HEK293T (cell line): ENCODE measurements around the gene AIDA.
"Not testable (repeated sequence)": the region's sequence is repeated elsewhere in the genome, so short reads cannot be mapped to it uniquely, and the experiment has no call there.

Experiments
- CTCF ChIA-PET: fragments of 350-600 bp; formaldehyde crosslinking; extraction: SDS; loops from one replicate; lab custom pipeline; 2021; ENCODE audit warnings: antibody characterized with exemption, inconsistent platforms; lab: Yijun Ruan, JAX
- POLR2A ChIA-PET: fragments of 350-600 bp; formaldehyde crosslinking; extraction: SDS; loops from one replicate; lab custom pipeline; 2020; ENCODE audit warnings: antibody characterized with exemption, inconsistent platforms; lab: Yijun Ruan, JAX
- DNase-seq: peaks from one replicate; pipeline ENCODE4 v3.0.0; 2012; ENCODE audit warnings: mixed read lengths; ENCODE audit errors: extremely low spot score
- ARNT ChIP-seq: fragments of 450-650 bp; IDR thresholded peaks from 2 replicates; pipeline ENCODE4 v1.6.1; 2017; ENCODE audit warnings: mild to moderate bottlenecking
- BHLHE40 ChIP-seq: fragments of 450-650 bp; IDR thresholded peaks from 2 replicates; pipeline ENCODE4 v1.6.1; 2016; ENCODE audit warnings: mild to moderate bottlenecking, moderate library complexity, borderline replicate concordance
- CTBP1 ChIP-seq: fragments of 450-650 bp; IDR thresholded peaks from 2 replicates; pipeline ENCODE4 v1.6.1; 2016; ENCODE audit warnings: borderline replicate concordance
- ELF4 ChIP-seq: fragments of 450-650 bp; IDR thresholded peaks from 2 replicates; pipeline ENCODE4 v1.6.1; 2017; ENCODE audit warnings: antibody characterized with exemption
- FOXA1 ChIP-seq: fragments of 450-650 bp; IDR thresholded peaks from 2 replicates; pipeline ENCODE4 v1.6.1; 2016; ENCODE audit warnings: mild to moderate bottlenecking
- FOXK2 ChIP-seq: fragments of 450-650 bp; IDR thresholded peaks from 2 replicates; pipeline ENCODE4 v1.6.1; 2016; ENCODE audit warnings: mild to moderate bottlenecking
- FOXM1 ChIP-seq: fragments of 450-650 bp; IDR thresholded peaks from 2 replicates; pipeline ENCODE4 v1.6.1; 2017; ENCODE audit warnings: mild to moderate bottlenecking, borderline replicate concordance
- HDGF ChIP-seq: fragments of 450-650 bp; IDR thresholded peaks from 2 replicates; pipeline ENCODE4 v1.6.1; 2017; ENCODE audit warnings: antibody characterized with exemption, borderline replicate concordance
- L3MBTL2 ChIP-seq: fragments of 450-650 bp; conservative IDR thresholded peaks from 2 replicates; pipeline ENCODE4 v1.6.1; 2016; ENCODE audit warnings: mild to moderate bottlenecking
- LEF1 ChIP-seq: fragments of 450-650 bp; IDR thresholded peaks from 2 replicates; pipeline ENCODE4 v1.6.1; 2017; ENCODE audit warnings: mild to moderate bottlenecking, borderline replicate concordance
- NFRKB ChIP-seq: fragments of 450-650 bp; IDR thresholded peaks from 2 replicates; pipeline ENCODE4 v1.6.1; 2016; ENCODE audit warnings: mild to moderate bottlenecking, moderate library complexity
- PKNOX1 ChIP-seq: fragments of 450-650 bp; IDR thresholded peaks from 2 replicates; pipeline ENCODE4 v1.6.1; 2016
- SP1 ChIP-seq: fragments of 450-650 bp; IDR thresholded peaks from 2 replicates; pipeline ENCODE4 v1.6.1; 2017
- SUZ12 ChIP-seq: fragments of 450-650 bp; IDR thresholded peaks from 2 replicates; pipeline ENCODE4 v1.6.1; 2016; ENCODE audit warnings: mild to moderate bottlenecking
- TARDBP ChIP-seq: fragments of 450-650 bp; IDR thresholded peaks from 2 replicates; pipeline ENCODE4 v1.6.1; 2016
- ZNF384 ChIP-seq: fragments of 450-650 bp; IDR thresholded peaks from 2 replicates; pipeline ENCODE4 v1.6.1; 2016

AIDA gene

GRCh38 chr1:222680080-222680479 lies 32.2 kb downstream of the AIDA start:
- ChIA-PET POLR2A (no interaction called here), CTCF (interaction anchor here (1.5 kb wide), 1 partner anchor 444 kb away, joined by 4 read pairs; no protein-coding TSS in a partner anchor)
- TF ChIP-seq FOXA1 (no peak), BHLHE40 (no peak), SUZ12 (no peak), HDGF (no peak), SP1 (no peak), ARNT (no peak), ZNF384 (no peak), CTBP1 (no peak), ELF4 (no peak), FOXK2 (no peak), PKNOX1 (no peak), FOXM1 (no peak)
- no peak for DNase-seq

GRCh38 chr1:222670110-222670509 lies 42.2 kb downstream of the AIDA start:
- DNase-seq: no peak
- POLR2A ChIA-PET: interaction anchor here (0.7 to 1.3 kb wide), 2 partner anchors 12 to 43 kb away, joined by 3 read pairs; no protein-coding TSS in a partner anchor
- TF ChIP-seq SP1: no peak
- no peak for TF ChIP-seq FOXK2
- TF ChIP-seq L3MBTL2: no peak
- no peak for TF ChIP-seq TARDBP
- TF ChIP-seq BHLHE40: no peak
- TF ChIP-seq PKNOX1: no peak
- no peak for TF ChIP-seq LEF1
- no peak for TF ChIP-seq NFRKB
- TF ChIP-seq FOXA1: no peak
- no peak for TF ChIP-seq ZNF384
- TF ChIP-seq FOXM1: no peak
- no peak for TF ChIP-seq ARNT
- CTCF ChIA-PET: interaction anchor here (0.6 kb wide), 1 partner anchor 36 kb away, joined by 3 read pairs; no protein-coding TSS in a partner anchor

GRCh38 chr1:222669107-222669506 lies 43.2 kb downstream of the AIDA start:
- CTCF ChIA-PET, DNase-seq, POLR2A ChIA-PET: not testable (repeated sequence)

GRCh38 chr1:222668184-222668583 lies 44.1 kb downstream of the AIDA start:
- DNase-seq, CTCF ChIA-PET, POLR2A ChIA-PET: not testable (repeated sequence)

GRCh38 chr1:222665964-222666363 lies 46.3 kb downstream of the AIDA start:
- POLR2A ChIA-PET: no interaction called here
- DNase-seq: no peak
- CTCF ChIA-PET: no interaction called here
- TF ChIP-seq HDGF (no peak), FOXA1 (no peak)

- POLR2A ChIA-PET: no interaction called here
- TF ChIP-seq ELF4 (no peak), FOXK2 (no peak), PKNOX1 (no peak), NFRKB (no peak), ARNT (no peak), CTBP1 (no peak), TARDBP (no peak), ZNF384 (no peak), L3MBTL2 (no peak)
- CTCF ChIA-PET: no interaction called here
- no peak for DNase-seq
Measured at GRCh38 chr1:222663431-222663934, 48.8 kb downstream of the AIDA start.

- CTCF ChIA-PET: no interaction called here
- TF ChIP-seq ARNT (no peak), SUZ12 (no peak), TARDBP (no peak), FOXA1 (no peak), CTBP1 (no peak)
- DNase-seq: no peak
- POLR2A ChIA-PET: interaction anchor here (0.5 to 1.4 kb wide), 2 partner anchors 13 to 14 kb away, joined by 3 read pairs; no protein-coding TSS in a partner anchor
Measured at GRCh38 chr1:222657899-222658298, 54.4 kb downstream of the AIDA start.
